Uterus (tissue), 2 donors: Measurements from ENCODE around the gene DMAC2.

ENCODE experiments used
- CTCF ChIP-seq, 4 experiments: fragments of 200-600 bp in 2 of 4; fragments of 450-650 bp in 2 of 4; sonication (generic) in 2 of 4; IDR thresholded peaks; one replicate each; pipeline ENCODE4 v1.5.1; 2016 to 2019; ENCODE audit warnings: antibody characterized with exemption in 4 of 4, mild to moderate bottlenecking in 2 of 4, moderate library complexity in 1 of 4
- POLR2A ChIP-seq, 2 donors: fragments of 450-650 bp; IDR thresholded peaks; one replicate each; pipeline ENCODE4 v1.6.1; 2016; ENCODE audit warnings: antibody characterized with exemption in 2 of 2, mild to moderate bottlenecking in 1 of 2, moderate library complexity in 1 of 2

- no peak for TF ChIP-seq CTCF (IDR thresholded peaks at IDR 0.05)
- TF ChIP-seq POLR2A (IDR thresholded peaks at IDR 0.05) = no peak
Measured at GRCh38 chr19:41427647-41428480, 11.8 kb downstream of the DMAC2 start.
